ENCODE results near the gene SPACA4. TPM values are rescaled to one million over a fixed set of nuclear protein-coding genes. Genes with fewer than 3 reads are reported as not detected.

SPACA4 gene
- total and polyA plus RNA-seq, 2 of the 4 experiments (the other 2 are of a cell fraction), result not detected

DNA sequence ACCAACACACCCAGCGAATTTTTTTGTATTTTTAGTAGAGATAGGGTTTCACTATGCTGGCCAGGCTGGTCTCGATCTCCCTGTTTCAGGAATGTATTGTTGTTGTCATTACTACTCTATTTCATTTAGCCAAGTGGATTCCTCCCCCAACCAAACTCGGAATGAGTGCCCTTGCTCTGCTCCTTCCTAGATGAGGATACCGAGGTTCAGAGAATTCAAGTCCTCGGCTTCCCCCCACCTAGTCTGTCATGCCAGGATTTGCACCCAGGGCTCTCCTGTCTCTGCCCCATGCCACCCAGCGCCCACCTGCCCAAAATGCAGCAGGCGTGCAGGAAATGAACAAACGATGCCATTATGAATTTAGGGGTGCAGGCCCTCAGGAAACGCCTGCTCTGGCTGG is 3.5 kb upstream of the SPACA4 start:
- no peak overlapping the region for H3K23ac ChIP-seq (ENCODE audit: low read depth, low read length)
- H4K8ac ChIP-seq (ENCODE audit: low read depth in 2 of 2, low read length in 2 of 2), result no peak overlapping the region
- no peaks in the 10 kb centered on the region for H4K20me1 ChIP-seq (ENCODE audit: insufficient read depth, low read length)
- TF ChIP-seq CEBPB (IDR thresholded peaks at IDR 0.05; ENCODE audit: low read depth, low read length) (no peak), POLR2A (IDR thresholded peaks at IDR 0.05; ENCODE audit: low read depth, low read length) (no peak), RCOR1 (IDR thresholded peaks at IDR 0.05; ENCODE audit: insufficient replicate concordance, low read length) (no peak), MAZ (IDR thresholded peaks at IDR 0.05; ENCODE audit: borderline replicate concordance, low read depth, low read length) (no peak), BHLHE40 (IDR thresholded peaks at IDR 0.05; ENCODE audit: low read depth, low read length) (no peak), CHD1 (IDR thresholded peaks at IDR 0.05; ENCODE audit: low read depth, low read length) (no peak), RFX5 (IDR thresholded peaks at IDR 0.05; ENCODE audit: low read depth, low read length) (no peak), RAD21 (IDR thresholded peaks at IDR 0.05; ENCODE audit: low read length) (no peak), SMC3 (IDR thresholded peaks at IDR 0.05; ENCODE audit: low read depth, low read length) (no peak), MXI1 (IDR thresholded peaks at IDR 0.05; ENCODE audit: borderline replicate concordance, low read depth, low read length) (no peak), MAFK (IDR thresholded peaks at IDR 0.05; ENCODE audit: low read depth, low read length) (no peak), FOS (IDR thresholded peaks at IDR 0.05; ENCODE audit: low read depth, low read length) (no peak)
- TF ChIP-seq, protein P1, sequence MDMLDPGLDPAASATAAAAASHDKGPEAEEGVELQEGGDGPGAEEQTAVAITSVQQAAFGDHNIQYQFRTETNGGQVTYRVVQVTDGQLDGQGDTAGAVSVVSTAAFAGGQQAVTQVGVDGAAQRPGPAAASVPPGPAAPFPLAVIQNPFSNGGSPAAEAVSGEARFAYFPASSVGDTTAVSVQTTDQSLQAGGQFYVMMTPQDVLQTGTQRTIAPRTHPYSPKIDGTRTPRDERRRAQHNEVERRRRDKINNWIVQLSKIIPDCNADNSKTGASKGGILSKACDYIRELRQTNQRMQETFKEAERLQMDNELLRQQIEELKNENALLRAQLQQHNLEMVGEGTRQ (IDR thresholded peaks at IDR 0.05; ENCODE audit: low read depth, low read length), result no peak
- TF ChIP-seq, protein P2, sequence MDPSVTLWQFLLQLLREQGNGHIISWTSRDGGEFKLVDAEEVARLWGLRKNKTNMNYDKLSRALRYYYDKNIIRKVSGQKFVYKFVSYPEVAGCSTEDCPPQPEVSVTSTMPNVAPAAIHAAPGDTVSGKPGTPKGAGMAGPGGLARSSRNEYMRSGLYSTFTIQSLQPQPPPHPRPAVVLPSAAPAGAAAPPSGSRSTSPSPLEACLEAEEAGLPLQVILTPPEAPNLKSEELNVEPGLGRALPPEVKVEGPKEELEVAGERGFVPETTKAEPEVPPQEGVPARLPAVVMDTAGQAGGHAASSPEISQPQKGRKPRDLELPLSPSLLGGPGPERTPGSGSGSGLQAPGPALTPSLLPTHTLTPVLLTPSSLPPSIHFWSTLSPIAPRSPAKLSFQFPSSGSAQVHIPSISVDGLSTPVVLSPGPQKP (IDR thresholded peaks at IDR 0.05; ENCODE audit: borderline replicate concordance, low read depth, low read length), result no peak
- TF ChIP-seq, protein P3, sequence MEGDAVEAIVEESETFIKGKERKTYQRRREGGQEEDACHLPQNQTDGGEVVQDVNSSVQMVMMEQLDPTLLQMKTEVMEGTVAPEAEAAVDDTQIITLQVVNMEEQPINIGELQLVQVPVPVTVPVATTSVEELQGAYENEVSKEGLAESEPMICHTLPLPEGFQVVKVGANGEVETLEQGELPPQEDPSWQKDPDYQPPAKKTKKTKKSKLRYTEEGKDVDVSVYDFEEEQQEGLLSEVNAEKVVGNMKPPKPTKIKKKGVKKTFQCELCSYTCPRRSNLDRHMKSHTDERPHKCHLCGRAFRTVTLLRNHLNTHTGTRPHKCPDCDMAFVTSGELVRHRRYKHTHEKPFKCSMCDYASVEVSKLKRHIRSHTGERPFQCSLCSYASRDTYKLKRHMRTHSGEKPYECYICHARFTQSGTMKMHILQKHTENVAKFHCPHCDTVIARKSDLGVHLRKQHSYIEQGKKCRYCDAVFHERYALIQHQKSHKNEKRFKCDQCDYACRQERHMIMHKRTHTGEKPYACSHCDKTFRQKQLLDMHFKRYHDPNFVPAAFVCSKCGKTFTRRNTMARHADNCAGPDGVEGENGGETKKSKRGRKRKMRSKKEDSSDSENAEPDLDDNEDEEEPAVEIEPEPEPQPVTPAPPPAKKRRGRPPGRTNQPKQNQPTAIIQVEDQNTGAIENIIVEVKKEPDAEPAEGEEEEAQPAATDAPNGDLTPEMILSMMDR (conservative IDR thresholded peaks at IDR 0.05; ENCODE audit: low read depth, low read length), result no peak
- H2BK20ac ChIP-seq (ENCODE audit: low read depth, low read length), result no peak overlapping the region
- 85% methylated on average over 4 of the region's 9 CpGs; no CpG with 5 or more reads in 1 of the 2 experiments for WGBS, 2 experiments (ENCODE audit: extremely low coverage in 2 of 2, insufficient read length in 1 of 2)
- H3K4me3 ChIP-seq (ENCODE audit: insufficient read depth, low read depth, low read length), result no peak overlapping the region
- H3K27me3 ChIP-seq (ENCODE audit: control insufficient read depth, insufficient read depth, low read length), result peaks cover 14% of the 10 kb centered on the region
- H3K4ac ChIP-seq (ENCODE audit: low read depth, low read length), result no peak overlapping the region
- no peak overlapping the region for H2BK5ac ChIP-seq (ENCODE audit: low read depth, low read length, poor library complexity, severe bottlenecking)
- ChIA-PET CTCF (no interaction called here), POLR2A (ENCODE audit: unreplicated experiment) (interaction anchor here (0.6 kb wide), 1 partner anchor 14 kb away, joined by 6 read pairs; no protein-coding TSS in a partner anchor)
- no peak overlapping the region for H2BK120ac ChIP-seq (ENCODE audit: low read depth, low read length)
- no peak overlapping the region for H2AFZ ChIP-seq (replicated peaks; ENCODE audit: low read length, poor library complexity)
- no peak overlapping the region for H3K27ac ChIP-seq (ENCODE audit: insufficient read depth, low read length)
- H4K5ac ChIP-seq (ENCODE audit: low read depth, low read length), result no peak overlapping the region
- H3K9me3 ChIP-seq (ENCODE audit: control insufficient read depth, insufficient read depth, low read length), result no peaks in the 10 kb centered on the region
- H3K14ac ChIP-seq (replicated peaks; ENCODE audit: low read depth, low read length), result no peak overlapping the region
- no peak overlapping the region for H3K56ac ChIP-seq (ENCODE audit: extremely low read depth, insufficient read depth, low read length)
- DNase-seq (no peak), ATAC-seq (ENCODE audit: low read depth) (no peak)
- H2BK15ac ChIP-seq (ENCODE audit: low read depth, low read length), result no peak overlapping the region
- in situ Hi-C loops (cut with MboI; ENCODE audit: low sequenced_read_pairs), result no loop called here
- no peak overlapping the region for H4K91ac ChIP-seq (ENCODE audit: insufficient read depth, low read depth, low read length)
- H3K79me1 ChIP-seq (ENCODE audit: low read depth in 1 of 2, low read length in 2 of 2), result no peaks in the 10 kb centered on the region
- H3K9me1 ChIP-seq (ENCODE audit: insufficient read depth, low read length), result no peaks in the 10 kb centered on the region
- no peak overlapping the region for H3K9ac ChIP-seq (ENCODE audit: low read depth, low read length)
- dilution Hi-C loops (cut with HindIII; ENCODE audit: low sequenced_read_pairs, unreplicated experiment), result no loop called here
- no peak overlapping the region for H3K4me2 ChIP-seq (ENCODE audit: low read depth, low read length)
- H2AK5ac ChIP-seq (ENCODE audit: low read depth, low read length), result no peak overlapping the region
- H3K4me1 ChIP-seq (ENCODE audit: control insufficient read depth, insufficient read depth, low read length), result no peaks in the 10 kb centered on the region
- no peaks in the 10 kb centered on the region for H3K36me3 ChIP-seq (ENCODE audit: control insufficient read depth, insufficient read depth, low read length)
- intact Hi-C loops (cut with micrococcal nuclease), result no loop called here
- no TSS peak for BruUV-seq (replicated peaks)
- H2AK9ac ChIP-seq (replicated peaks; ENCODE audit: low read depth, low read length, poor library complexity), result no peak overlapping the region
- H3K18ac ChIP-seq (ENCODE audit: low read depth, low read length), result no peak overlapping the region
